NCI-H748 (cell line): ENCODE data around the gene CHRM5.
"Not testable (repeated sequence)": the region's sequence is repeated elsewhere in the genome, so short reads cannot be mapped to it uniquely, and the experiment has no call there.

Experiments used
- DNase-seq: peaks from one replicate; lab custom pipeline; 2025; ENCODE audit not compliant: unreplicated experiment; lab: John Stamatoyannopoulos, UW

The CHRM5 gene

DNA sequence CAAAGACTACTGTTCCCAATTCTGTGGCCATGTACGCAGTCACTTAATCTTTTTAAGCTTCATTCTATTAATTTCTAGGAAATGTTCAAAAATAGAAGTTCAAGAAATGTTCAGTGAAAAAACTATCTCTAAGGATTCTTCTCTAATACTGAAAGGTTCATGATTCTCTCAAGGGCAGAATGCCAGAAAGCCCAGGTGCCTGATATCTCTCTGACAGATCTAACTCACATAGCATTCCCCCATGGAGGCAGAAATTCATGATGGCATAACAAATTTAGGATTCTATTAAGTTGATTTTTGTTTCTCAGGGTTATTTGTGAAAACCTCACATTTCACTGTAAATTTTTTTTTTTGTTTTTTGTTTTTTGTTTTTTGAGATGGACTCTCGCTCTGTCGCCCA is 17.5 kb downstream of the CHRM5 start:
- DNase-seq, result no peak

DNA sequence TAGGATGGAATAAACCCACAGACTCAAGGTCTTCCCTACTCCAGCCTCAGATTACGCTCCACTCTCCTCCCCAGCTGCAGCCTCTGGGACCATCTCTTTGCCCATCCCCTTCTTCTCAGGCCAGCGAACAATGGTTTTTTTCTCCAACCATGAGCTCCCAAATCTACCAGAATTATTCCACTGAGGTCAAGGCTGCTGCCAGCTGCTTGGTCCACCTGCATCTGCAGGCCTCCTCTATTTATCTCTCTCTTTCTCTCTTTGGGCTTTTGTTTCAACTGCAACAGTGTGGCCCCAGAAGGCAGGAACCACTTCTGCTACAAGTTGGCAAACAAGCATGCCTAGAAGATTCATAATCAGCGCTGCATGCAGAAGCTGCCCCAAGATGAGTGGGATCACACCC is 19.1 kb downstream of the CHRM5 start:
- no peak for DNase-seq

DNA sequence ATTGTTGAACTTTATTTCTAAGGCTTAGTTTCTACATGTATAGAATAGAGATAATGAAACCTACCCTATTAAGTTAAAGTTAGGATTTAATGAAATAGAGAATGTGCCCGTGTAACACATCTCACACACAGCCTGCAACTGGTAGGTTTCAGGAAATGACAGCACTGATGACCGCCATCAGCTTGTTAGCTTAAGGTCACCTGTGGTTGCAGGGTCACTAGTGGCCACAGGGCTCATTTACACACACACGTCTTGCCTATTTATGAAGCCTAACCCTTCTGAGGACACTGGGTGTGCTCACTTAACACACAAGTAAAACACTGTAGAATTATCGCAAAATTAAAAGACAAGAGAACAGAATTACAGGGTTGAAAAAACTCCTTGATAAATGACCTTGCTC is 20.1 kb downstream of the CHRM5 start:
- no peak for DNase-seq

DNA sequence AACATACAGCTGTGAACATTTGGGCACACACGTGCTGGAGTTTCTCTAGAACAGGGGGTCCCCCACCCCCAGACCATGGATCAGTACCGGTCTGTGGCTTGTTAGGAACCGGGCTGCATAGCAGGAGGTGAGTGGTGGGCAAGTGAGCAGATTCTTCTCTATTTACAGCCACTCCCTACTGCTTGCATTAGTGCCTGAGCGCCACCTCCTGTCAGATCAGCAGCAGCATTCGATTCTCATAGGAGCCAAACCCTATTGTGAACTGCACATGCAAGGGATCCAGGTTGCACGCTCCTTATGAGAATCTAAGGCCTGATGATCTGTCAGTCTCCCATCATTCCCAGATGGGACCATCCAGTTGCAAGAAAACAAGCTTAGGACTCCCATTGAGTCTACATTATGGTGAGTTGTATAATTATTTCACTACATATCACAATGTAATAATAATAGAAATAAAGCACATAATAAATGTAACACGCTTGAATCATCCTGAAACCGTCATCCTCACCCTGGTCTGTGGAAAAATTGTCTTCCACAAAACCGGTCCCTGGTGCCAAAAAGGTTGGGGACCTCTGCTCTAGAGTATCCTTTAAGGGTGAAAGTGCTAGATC is 25.8 kb downstream of the CHRM5 start:
- peak; percentile 62 for DNase-seq

DNA sequence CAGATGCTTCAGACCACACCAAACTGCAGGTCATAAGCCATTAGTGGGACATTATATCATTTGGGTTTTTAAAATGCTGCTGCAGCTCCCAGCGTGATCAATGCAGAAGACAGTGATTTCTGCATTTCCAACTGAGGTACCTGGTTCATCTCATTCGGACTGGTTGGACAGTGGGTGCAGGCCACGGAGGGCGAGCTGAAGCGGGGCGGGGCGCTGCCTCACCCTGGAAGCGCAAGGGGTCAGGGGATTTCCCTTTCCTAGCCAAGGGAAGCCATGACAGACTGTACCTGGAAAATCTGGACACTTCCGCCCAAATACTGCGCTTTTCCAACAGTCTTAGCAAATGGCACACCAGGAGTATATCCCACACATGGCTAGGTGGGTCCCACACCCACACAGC is 27.4 kb downstream of the CHRM5 start:
- DNase-seq, result not testable (repeated sequence)

DNA sequence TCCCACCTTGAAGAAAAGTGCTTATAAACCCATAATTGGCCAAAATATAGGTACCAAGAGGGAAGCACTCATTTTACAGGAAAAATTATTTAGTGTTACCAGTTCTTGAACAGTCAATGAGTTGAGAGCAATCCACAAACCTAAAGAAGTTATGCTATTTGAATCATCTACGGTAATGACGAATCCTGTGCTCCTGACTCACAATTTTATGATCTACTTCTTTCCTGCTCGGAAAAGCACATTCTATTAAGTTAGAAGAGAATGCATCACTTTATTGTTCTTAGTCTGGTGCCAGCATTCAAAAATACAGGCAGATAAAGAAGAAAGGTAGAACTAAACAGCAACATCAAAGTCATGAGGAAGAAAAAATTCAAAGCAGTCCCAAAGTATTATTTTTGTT is 33.2 kb downstream of the CHRM5 start:
- no peak for DNase-seq

DNA sequence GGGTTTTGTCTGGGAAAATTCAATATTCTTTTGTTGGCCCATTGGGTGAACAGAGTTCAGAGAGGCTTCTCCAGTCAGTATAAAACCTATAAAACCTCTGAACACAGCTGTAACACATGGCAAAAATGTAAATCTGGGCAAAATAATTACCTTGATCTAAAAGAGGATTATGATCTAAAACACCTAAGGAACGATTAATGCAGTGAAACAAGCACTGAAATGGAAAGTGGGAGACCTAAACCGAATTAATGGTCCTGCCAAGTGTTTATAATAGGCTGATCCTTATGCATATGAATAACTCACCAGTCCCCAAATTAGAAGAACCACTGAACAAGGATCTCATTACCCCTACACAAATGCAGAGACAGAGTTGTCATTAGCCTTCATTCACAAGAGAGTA is 38.1 kb downstream of the CHRM5 start:
- no peak for DNase-seq

DNA sequence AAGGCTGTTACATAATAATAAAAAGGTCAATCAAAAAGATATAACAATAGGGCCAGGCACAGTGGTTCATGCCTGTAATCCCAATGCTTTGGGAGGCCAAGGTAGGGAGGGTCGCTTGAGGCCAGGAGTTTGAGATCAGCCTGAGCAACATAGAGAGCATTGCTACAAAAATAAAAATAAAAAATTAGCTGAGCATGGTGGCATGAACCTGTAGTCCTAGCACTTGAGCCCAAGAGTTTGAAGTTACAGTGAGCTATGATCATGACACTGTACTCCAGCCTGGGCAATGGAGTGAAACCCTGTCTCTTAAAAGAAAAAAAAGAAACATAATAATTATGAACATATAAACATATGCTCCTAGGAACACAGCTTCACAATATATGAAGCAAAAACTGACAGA is 41.4 kb downstream of the CHRM5 start:
- DNase-seq, result no peak

DNA sequence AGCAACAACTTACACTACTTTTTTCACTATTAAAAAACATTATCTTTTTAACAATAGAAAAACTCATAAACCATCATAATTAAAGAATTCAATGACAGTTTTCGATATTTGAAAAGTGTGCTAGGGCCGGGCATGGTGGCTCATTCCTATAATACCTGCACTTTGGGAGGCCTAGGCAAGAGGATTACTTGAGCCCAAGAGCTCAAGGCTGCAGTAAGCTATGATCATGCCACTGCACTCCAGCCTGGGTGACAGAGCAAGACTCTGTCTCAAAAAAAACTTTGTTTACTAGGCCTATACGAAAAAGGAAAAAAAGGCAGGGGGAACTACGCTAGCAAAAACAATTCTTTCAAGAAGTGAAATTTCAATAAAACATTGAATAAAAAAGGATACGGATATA is 42.6 kb downstream of the CHRM5 start:
- DNase-seq, result no peak

DNA sequence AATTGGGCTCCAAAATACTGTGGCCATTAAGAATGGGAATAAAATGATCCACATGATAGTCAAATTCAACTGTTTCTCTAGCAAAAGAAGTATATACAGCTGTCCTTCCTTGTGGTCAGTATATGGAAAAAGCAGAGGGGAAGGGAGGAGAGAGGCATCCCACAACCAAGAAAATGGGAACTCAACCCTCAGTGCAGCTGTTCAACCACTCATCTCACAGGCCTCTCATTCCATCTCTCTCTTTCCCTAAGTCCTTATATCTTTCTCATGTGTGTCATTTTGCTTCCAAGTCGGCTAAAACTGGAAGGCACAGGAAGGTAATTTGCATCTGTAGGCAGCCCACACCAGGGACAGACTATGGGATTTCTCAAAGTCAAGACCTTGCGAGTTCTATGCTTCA is 43.2 kb downstream of the CHRM5 start:
- no peak for DNase-seq

DNA sequence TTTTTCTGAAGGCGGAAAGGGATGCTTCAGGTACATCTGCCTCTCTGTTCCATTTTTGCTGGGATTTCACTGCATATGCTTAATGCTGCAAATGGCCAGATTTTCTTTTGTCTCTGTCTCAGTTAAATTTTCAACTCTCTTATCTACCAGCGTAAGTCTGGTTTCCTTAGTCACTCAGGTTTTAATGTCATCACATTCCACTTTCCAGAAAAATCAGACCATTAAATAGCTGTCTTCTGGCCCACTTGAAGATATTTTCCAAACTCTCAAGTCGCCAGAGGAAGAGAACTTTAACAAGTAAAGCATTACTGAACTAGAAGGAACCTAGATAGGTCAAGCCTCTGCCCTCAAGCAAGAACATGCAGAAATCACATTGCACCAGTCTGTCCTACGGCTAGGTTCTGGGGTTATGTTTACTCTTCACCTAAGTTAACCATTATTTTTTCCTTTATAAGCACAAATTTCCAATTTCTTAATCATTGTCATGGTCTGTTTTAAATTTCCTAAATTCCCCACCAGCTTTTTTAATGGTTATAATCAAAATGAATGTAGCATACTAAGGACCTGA is 44.2 kb downstream of the CHRM5 start:
- no peak for DNase-seq

DNA sequence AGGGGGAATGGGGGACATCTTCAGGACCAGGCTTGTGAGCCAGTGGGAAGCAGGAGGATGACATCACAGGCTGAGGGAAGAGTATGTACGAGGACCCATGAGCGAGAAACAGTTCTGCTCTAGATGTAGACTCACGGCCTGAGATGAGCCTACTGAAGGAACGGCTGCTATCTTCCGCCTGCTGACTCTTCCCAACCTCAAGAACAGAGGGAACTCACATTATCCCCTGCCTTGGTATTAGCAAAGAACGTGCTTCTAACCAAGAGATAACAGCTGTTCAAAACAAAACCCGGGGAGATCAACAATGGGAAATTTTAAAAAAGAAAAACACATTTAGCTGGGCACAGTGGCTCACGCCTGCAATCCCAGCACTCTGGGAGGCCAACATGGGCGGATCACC is 45.4 kb downstream of the CHRM5 start:
- no peak for DNase-seq

DNA sequence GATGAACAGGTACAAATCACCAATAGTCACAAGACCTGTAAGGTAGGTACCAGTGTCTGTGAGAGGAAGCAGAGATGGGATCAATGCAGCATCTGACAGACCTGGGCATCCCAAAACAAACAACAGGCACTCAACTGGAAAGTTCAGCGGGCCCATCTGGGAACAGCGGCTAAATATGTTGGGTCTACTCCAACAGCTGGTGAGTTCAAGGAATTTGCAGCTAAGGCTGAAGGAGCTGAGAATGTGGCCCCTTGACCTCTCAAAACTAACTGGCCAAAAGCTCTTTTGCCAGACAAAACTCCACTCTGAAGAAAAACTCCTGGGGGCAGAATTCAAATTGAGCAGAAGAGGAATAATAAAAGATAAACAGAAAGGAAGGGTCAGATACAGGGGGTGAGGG is 46.3 kb downstream of the CHRM5 start:
- DNase-seq, result no peak

DNA sequence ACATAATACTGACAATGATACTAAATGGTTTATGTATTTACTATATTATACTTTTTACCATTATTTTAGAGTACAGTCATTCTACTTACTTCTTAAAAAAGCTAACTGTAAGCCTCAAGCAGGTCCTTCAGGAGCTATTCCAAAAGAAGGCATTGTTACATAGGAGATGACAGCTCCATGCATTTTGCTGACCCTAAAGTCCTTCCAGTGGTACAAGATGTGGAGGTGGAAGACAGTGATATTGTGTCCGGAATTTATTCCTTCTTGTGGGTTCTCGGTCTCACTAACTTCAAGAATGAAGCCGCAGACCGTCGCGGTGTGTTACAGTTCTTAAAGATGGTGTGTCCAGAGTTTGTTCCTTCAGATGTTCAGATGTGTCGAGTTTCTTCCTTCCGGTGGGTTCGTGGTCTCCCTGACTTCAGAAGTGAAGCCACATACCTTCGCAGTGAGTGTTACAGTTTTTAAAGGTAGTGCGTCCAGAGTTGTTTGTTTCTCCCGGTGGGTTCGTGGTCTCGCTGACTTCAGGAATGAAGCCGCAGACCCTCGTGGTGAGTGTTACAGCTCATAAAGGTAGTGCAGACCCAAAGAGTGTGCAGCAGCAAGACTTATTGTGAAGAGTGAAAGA is 49.8 kb downstream of the CHRM5 start:
- DNase-seq, result no peak

DNA sequence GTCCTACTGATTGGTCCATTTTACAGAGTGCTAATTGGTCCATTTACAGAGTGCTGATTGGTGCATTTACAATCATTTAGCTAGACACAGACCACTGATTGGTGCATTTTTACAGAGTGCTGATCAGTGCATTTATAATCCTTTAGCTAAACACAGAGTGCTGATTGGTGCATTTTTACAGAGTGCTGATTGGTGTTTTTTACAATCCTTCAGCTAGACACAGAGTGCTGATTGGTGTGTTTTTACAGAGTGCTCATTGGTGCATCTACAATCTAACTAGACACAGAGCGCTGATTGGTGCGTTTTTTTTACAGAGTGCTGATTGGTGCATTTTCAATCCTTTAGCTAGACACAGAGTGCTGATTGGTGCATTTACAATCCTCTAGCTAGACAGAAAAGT is 50.4 kb downstream of the CHRM5 start:
- not testable (repeated sequence) for DNase-seq

DNA sequence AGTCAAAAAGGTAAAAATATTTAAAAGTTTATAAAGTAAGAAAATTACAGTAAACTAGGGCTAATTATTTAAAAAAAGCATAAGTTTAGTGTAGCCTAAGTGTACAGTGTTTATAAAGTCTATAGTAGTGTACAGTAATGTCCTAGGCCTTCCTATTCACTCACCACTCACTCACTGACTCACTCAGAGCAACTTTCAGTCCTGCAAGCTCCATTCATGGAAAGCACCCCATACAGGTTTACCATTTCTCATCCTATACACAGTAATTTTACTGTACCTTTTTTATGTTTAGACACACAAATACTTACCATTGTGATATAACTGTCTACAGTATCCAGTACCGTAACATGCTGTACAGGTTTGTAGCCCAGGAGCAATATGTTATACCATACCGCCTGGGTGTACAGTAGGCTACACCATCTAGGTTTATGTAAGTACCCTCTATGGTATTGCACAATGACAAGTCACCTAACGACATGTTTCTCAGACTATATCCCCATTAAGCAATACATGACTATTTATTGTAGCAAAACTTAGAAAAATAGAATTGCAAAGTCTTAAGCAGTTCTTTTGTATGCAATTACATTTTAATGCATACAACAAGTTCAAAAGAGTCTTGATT is 51.2 kb downstream of the CHRM5 start:
- no peak for DNase-seq

DNA sequence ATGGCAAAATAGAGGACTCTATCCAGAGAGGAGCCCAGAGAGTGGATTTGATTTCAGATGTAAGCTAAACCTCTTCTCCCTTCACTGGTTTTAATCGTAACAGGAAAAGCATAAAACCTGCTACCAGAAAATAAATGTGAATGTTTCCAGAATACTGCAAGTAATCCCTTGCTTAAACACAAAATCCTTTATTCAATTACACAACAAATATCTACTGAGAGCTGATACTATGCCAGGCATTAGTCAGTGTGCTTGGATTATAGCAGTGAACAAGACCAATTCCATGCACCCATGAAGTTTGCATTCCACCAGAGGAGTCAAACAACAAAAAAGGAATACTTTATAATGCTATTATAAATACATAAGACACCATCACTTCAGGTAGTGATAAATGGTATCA is 55.6 kb downstream of the CHRM5 start:
- no peak for DNase-seq

DNA sequence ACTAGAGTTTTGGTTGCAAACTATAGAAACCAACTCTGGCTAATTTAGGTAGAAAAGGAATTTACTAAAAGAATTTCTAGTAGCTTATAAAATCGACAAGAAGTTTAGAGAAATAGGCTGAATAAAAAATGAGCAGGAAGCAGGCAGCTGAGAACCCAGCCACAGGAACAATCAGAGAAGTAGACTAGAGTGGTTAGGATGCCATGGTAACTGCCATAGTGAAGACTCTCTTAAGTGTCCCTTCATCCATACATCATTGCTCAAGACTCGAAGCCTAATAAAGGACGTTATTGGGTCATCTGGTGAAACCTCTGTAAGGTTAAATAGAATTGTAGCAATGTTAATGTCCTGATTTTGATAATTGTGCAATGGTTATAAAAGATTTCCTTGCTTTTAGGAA is 57.0 kb downstream of the CHRM5 start:
- peak; percentile 0 for DNase-seq

DNA sequence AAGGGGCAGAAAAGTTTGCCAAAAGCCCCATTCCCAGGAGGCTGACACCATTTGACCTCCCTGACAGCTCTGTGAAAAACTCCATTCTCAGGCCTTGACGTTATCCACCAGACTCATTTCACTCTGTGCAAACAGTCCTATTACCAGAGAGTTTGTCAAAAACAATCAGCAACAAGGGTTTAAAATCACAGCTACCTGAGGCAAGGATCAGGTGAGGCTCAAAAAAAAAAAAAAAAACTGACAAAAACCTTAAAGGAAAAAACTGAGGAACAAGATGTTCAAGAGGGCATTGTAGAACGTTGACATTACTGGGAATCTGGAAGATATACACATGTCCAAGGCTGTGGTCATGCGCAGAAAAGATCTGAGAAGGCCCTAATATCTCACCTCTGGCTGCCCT is 59.3 kb downstream of the CHRM5 start:
- no peak for DNase-seq

DNA sequence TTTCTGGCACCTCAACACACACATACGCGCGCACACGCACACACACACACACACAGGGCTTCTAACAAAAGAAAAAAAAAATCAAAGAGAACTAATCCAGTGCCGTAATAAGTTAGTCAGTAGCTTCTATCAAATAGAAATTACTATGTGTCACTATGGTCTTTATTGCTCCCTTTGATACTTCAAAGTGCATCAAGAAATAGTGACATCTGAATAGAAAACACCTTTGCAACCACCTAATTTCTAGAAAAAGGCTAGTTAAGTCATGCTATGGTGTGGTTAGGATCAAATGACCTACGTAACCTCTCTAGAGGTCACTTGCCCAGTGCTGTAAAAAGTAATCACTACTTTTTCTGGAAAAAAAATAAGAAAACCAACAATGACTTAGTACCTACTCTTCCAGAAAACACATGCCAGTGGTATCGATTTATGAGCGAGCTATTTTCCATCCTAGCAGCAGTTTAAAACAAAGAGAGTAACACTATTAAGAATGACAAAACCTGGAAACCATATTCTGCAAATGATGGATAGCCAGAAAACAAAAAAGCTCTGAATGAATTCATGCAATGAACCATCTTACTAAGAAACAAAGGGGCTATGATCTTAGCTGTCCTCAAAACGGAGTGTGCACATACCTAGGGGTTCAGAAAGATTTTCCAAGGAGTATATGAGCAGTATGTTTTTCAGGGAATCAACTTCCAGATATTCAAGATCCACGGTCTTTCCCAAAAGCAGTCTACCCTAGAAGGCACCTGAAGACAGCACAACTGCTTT is 63.9 kb downstream of the CHRM5 start:
- DNase-seq, result no peak

DNA sequence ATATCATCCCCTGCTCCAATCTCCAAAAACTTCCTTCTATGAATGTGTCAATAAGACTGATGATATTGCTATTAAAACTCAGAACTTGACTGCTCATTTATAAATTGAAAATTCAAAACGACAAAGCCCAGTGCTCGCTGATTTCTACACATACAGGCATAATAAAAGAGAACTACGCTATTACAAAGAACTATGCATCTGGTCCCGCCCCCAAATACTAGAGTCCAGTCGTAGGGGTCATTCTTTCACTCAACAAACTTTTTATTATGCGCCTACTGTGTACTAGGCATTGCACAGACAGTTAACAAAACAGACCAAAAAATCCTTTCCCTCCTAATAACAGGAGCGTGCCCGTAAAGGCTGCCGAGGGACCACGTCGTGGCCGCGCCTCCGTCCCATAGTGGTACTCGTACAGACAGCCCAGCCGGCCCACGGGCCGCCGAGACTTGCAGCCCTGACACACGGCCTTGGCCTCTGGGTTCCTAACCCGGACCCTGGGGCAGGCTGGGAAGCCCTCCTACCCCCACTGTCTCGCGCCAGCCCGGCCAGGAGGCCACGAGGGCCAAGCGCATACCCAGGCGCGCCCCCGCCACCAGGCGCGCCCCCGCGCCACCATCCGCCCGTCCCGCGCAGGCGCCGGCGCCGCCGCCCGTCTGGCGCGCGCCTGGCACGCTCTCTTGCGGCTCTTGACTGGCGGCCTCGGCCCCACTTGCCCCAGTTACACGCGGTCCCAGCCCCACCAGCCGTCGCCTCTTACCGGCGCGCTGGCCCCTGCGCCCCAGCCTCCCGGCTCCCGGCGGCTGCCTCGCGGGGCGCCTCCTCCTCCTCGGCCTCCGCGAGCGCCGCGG is 70.0 kb downstream of the CHRM5 start:
- DNase-seq, result peak; percentile 77
